ENCODE results near the gene DDAH2. TPM values are rescaled to one million over a fixed set of nuclear protein-coding genes. Genes with fewer than 3 reads are reported as not detected.

Gene DDAH2, protein sequence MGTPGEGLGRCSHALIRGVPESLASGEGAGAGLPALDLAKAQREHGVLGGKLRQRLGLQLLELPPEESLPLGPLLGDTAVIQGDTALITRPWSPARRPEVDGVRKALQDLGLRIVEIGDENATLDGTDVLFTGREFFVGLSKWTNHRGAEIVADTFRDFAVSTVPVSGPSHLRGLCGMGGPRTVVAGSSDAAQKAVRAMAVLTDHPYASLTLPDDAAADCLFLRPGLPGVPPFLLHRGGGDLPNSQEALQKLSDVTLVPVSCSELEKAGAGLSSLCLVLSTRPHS
- 142 to 144 TPM (median 143 TPM) in 3 replicates for total RNA-seq

DNA sequence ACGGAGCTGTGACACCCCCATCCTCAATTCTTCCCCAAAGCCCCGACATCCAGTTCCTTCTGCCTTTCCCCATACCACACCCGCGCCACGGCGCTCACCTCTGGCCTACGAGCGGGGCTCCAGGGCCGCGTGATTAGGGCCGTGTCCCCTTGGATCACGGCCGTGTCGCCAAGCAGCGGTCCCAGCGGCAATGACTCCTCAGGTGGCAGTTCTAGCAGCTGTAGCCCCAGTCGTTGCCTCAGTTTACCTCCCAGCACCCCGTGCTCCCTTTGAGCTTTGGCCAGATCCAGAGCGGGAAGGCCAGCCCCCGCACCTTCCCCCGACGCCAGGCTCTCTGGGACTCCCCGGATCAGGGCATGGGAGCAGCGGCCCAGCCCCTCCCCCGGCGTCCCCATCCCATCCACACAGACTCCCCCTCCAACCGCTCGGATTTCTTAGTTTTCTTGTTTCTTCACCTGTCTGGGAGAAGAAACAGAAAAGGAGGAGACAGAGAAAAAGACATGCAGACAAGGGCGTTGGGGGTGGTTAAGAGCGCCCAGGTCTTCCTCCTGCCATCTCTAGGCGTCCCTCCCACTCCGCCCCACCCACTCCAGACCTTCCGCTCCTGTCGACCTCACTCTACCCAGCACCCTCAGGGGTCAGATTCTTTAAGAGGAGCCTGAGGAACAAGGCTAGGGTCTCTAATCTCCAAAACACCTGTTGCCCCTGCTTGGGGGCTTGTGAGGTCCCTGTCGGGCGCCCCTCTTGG is at the start of gene DDAH2:
Gene DDAH2, minus strand, starts transcription at position 533 of the 748 bp plus-strand sequence. Its CDS starts 138 bp downstream, at position 395.
- Mint-ChIP-seq H3K4me3 (peak within 1 kb of the TSS; percentile 100), H3K27me3 (ENCODE audit: low read depth) (no peaks in the 10 kb centered on the region), H3K9me3 (no peaks in the 10 kb centered on the region), H3K36me3 (peaks cover 49% of the 10 kb centered on the region), H3K4me1 (peaks cover 22% of the 10 kb centered on the region), H3K27ac (peak within 1 kb of the TSS; percentile 98)
- DNase-seq (ENCODE audit: low spot score in 2 of 2, unreplicated experiment in 2 of 2), result no peak
- TF ChIP-seq, protein P1, sequence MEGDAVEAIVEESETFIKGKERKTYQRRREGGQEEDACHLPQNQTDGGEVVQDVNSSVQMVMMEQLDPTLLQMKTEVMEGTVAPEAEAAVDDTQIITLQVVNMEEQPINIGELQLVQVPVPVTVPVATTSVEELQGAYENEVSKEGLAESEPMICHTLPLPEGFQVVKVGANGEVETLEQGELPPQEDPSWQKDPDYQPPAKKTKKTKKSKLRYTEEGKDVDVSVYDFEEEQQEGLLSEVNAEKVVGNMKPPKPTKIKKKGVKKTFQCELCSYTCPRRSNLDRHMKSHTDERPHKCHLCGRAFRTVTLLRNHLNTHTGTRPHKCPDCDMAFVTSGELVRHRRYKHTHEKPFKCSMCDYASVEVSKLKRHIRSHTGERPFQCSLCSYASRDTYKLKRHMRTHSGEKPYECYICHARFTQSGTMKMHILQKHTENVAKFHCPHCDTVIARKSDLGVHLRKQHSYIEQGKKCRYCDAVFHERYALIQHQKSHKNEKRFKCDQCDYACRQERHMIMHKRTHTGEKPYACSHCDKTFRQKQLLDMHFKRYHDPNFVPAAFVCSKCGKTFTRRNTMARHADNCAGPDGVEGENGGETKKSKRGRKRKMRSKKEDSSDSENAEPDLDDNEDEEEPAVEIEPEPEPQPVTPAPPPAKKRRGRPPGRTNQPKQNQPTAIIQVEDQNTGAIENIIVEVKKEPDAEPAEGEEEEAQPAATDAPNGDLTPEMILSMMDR (IDR thresholded peaks at IDR 0.05; ENCODE audit: unreplicated experiment), result no peak

DNA sequence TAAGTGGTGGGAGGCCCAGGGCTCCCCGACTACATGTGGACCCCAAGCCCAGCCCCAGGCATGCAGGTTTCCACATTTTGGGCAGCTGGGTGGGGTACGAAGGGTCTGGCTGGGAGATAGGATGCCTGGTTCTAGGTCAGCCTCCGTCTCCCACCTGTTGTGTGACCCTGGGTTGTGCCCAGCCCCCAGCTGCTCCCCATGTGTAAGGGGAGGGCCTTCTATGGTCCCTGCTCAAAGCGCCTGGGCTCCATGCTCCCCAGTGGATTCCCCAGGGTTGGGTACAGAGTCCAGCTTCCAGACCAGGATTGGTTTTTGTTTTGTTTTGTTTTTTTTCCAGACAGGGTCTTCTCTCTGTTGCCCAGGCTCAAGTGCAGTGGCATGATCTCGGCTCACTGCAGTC is 49.1 kb upstream of the DDAH2 start:
- peaks cover 12% of the 10 kb centered on the region for H3K36me3 Mint-ChIP-seq
- H3K27me3 Mint-ChIP-seq (ENCODE audit: low read depth), result no peaks in the 10 kb centered on the region
- peaks cover 12% of the 10 kb centered on the region for H3K4me1 Mint-ChIP-seq
- no peaks in the 10 kb centered on the region for H3K9me3 Mint-ChIP-seq
- DNase-seq (ENCODE audit: low spot score in 2 of 2, unreplicated experiment in 2 of 2), result no peak
- peak overlapping the region; percentile 53 for H3K27ac Mint-ChIP-seq
- TF ChIP-seq, protein P1 (IDR thresholded peaks at IDR 0.05; ENCODE audit: unreplicated experiment), result no peak
- H3K4me3 Mint-ChIP-seq, result no peak overlapping the region

DNA sequence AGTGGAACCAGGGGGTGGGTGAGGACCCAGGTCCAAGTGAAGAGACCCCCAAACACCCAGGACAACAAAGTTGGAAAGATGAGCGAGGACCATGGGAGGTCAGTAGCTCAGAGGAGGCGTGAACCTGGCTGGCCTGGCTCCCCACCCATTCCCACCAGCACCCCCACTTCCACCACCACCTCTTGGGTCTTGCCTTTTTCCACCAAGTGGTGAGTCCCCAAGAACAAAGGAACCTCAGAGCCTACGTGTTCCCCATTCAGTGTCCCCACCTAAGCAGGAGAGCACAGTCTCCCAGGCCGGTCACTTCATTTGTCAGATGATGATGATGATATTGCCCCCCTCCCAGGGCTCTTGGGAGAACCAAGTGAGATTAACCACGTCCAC is 48.6 kb upstream of the DDAH2 start:
- Mint-ChIP-seq H3K27me3 (ENCODE audit: low read depth) (no peaks in the 10 kb centered on the region), H3K36me3 (peaks cover 8% of the 10 kb centered on the region), H3K9me3 (no peaks in the 10 kb centered on the region), H3K4me3 (no peak overlapping the region), H3K4me1 (peaks cover 12% of the 10 kb centered on the region), H3K27ac (peak overlapping the region; percentile 6)
- DNase-seq (ENCODE audit: low spot score in 2 of 2, unreplicated experiment in 2 of 2), result no peak
- TF ChIP-seq, protein P1 (IDR thresholded peaks at IDR 0.05; ENCODE audit: unreplicated experiment), result no peak

DNA sequence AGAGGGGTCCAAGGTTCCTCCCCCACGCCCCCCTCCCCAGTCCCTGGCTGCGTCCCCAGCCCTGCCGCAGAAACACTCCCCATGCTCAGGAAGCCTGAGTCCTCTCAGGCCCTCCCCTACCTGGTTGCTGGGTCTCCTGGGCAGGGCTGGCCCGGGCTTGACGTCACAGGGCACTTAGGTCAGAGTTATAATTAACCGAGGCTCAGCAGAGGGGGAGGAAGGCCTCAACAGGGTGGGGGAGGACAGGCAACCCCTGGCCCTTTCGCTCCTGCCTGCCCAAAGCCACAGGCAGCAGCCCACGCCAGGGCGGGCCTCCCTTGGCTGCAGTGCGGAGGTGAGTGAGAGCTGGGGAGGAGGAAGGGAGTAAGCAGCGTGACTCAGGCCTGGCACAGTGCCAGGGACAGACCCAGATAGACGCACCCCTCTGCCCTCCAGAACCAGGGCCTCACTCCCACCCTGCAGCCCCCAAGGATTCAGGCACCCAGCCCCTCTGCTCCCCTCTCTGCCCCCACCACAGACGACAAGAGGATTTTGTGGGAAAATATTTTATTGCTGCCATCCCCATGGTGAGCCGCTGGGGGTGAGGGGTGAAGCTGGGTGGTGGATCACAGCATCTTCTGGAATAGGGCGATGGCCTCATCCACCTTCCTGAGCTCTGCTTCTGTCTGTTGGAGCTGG is 48.0 kb upstream of the DDAH2 start, which contains the start of gene VWA7:
Gene VWA7, minus strand, starts transcription at position 340 of the 678 bp plus-strand sequence. CDS start 549 bp downstream, outside the sequence.
- no peaks in the 10 kb centered on the region for H3K27me3 Mint-ChIP-seq (ENCODE audit: low read depth)
- DNase-seq (ENCODE audit: low spot score in 2 of 2, unreplicated experiment in 2 of 2), result peak in 1 of 2 experiments; percentile 54

DNA sequence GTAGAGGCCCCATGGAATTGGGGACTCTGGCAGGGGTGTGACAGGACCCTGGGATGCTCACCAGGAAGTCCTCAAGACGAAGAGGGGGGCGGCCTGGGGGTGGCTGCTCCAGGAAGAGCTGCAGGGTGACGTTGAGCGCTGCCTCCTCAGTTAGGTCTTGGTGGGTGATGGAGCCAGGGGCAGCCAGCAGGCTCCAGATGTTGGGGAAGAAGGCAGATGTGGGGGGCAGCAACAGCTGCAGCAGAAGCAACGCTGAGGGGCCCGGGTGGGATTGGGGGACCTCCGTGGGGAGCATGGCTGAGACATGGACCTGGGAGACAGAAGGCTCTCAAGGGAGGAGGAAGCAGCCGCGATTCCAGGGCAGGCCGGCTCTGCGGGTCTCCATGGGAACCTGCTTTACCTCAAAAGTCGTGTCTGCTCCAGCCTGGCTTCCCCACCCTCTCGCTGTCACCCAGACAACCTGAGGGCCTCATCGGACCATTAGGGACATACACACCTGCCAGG is 47.4 kb upstream of the DDAH2 start:
- peaks cover 12% of the 10 kb centered on the region for H3K4me1 Mint-ChIP-seq
- no peak for DNase-seq (ENCODE audit: low spot score in 2 of 2, unreplicated experiment in 2 of 2)
- no peaks in the 10 kb centered on the region for H3K9me3 Mint-ChIP-seq
- peak overlapping the region; percentile 69 for H3K27ac Mint-ChIP-seq
- H3K36me3 Mint-ChIP-seq, result peaks cover 5% of the 10 kb centered on the region
- TF ChIP-seq, protein P1 (IDR thresholded peaks at IDR 0.05; ENCODE audit: unreplicated experiment), result no peak
- H3K27me3 Mint-ChIP-seq (ENCODE audit: low read depth), result no peaks in the 10 kb centered on the region
- peak overlapping the region; percentile 8 for H3K4me3 Mint-ChIP-seq

More for the DNA sequence above, 48.0 kb upstream of the DDAH2 start, which contains the start of gene VWA7:
- Mint-ChIP-seq H3K4me3 (peak within 1 kb of the TSS; percentile 8), H3K9me3 (no peaks in the 10 kb centered on the region), H3K4me1 (peaks cover 12% of the 10 kb centered on the region), H3K36me3 (peaks cover 5% of the 10 kb centered on the region), H3K27ac (peak within 1 kb of the TSS; percentile 69)
- TF ChIP-seq, protein P1 (IDR thresholded peaks at IDR 0.05; ENCODE audit: unreplicated experiment), result no peak

All from mesothelial cell of epicardium (in vitro differentiated cells).